ENCODE measurements around the gene ACSS1.

The ACSS1 gene

DNA sequence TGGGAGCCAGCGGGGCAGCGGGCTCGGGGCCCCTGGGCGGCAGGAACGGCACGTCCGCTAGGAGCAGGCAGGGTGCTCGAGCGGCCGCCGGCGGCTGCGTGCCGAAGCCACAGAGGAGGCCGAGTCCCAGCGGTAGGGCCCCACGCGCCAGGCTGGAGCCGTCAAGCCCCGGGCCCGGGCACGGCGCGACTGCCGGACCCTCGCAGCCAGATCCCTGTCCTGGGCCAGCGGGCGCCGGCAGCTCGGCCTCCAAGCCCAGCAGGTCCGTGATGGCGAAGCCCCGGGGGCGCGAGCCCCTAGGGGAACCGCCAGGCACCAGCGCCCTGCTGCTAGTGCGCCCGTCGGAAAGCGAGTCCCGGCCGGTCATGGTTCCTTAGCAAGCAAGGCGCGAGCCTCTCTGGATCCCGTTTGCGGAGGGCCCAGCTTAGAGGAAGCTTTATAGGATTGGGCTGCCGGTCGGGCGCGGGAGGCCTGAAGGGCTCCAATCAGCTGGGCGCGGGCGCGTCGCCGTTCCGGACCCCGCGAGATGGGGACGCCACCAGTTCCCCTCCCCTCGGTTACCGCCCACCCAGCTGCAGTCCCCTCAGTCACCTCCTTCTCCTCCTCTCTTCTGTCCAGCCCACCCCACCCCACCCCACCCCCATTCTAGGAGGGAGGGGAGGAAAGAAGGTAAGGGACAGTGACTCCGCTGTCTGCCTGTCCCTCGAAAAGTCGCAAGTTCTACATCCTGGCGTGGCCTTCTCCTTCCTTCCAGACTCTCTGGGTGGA, 24.0 kb upstream of the ACSS1 start, which contains the start of gene VSX1:
Gene VSX1, minus strand, starts transcription at position 412 of the 768 bp plus-strand sequence. Its CDS starts 45 bp downstream, at position 367.
- Histone ChIP-seq H3K27ac (no peak within 1 kb of the TSS), H3K4me3 (ENCODE audit: low read depth in 1 of 2, low read length in 1 of 2) (no peak within 1 kb of the TSS), H3K36me3 (no peaks in the 10 kb centered on the region), H3K27me3 (peaks cover 100% of the 10 kb centered on the region), H3K4me1 (ENCODE audit: control insufficient read depth in 1 of 2, insufficient read depth in 1 of 2, low read depth in 1 of 2, low read length in 1 of 2) (peaks cover 6 to 9% of the 10 kb centered on the region in 2 experiments), H3K9me3 (no peaks in the 10 kb centered on the region)
- TF ChIP-seq, protein P1, sequence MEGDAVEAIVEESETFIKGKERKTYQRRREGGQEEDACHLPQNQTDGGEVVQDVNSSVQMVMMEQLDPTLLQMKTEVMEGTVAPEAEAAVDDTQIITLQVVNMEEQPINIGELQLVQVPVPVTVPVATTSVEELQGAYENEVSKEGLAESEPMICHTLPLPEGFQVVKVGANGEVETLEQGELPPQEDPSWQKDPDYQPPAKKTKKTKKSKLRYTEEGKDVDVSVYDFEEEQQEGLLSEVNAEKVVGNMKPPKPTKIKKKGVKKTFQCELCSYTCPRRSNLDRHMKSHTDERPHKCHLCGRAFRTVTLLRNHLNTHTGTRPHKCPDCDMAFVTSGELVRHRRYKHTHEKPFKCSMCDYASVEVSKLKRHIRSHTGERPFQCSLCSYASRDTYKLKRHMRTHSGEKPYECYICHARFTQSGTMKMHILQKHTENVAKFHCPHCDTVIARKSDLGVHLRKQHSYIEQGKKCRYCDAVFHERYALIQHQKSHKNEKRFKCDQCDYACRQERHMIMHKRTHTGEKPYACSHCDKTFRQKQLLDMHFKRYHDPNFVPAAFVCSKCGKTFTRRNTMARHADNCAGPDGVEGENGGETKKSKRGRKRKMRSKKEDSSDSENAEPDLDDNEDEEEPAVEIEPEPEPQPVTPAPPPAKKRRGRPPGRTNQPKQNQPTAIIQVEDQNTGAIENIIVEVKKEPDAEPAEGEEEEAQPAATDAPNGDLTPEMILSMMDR (IDR thresholded peaks at IDR 0.05) = no peak

DNA sequence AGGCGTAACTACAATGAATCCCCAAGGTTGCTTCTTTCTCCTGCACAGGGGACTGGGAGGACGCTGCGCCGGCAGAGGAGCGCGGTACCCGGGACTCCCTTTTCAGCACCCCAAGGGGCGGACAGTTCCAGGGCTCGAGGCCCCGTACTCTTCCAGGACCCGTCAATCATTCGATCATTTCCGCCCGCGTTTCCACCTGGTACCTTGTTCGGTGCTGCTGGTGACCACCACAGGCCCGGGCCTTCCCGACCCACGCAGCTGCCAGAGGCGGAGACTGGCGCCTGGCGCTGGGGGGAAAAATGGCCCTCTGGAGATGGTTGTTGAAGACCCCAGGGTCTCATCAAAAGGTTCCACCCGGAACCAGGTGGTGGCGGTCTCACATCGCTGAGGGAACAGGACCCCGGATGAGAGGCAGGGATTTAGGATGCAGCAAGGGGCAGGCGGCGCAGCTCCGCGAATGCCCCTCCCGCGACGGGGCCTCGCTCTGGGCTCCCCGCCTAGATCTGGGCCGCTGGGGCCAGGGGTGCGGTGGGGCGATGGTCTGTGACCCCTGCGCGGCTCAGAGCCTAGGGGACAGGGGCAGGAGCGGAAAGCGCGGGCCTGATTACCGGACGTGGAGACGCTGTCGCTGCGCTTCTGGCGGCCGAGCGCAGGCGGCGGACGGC, 23.3 kb upstream of the ACSS1 start:
- Histone ChIP-seq H3K4me1 (ENCODE audit: control insufficient read depth in 1 of 2, insufficient read depth in 1 of 2, low read depth in 1 of 2, low read length in 1 of 2) (peaks cover 6 to 13% of the 10 kb centered on the region in 2 experiments), H3K9me3 (no peaks in the 10 kb centered on the region), H3K27ac (no peak overlapping the region), H3K27me3 (peaks cover 100% of the 10 kb centered on the region), H3K36me3 (no peaks in the 10 kb centered on the region), H3K4me3 (ENCODE audit: low read depth in 1 of 2, low read length in 1 of 2) (no peak overlapping the region)
- TF ChIP-seq, protein P1 (IDR thresholded peaks at IDR 0.05) = no peak

DNA sequence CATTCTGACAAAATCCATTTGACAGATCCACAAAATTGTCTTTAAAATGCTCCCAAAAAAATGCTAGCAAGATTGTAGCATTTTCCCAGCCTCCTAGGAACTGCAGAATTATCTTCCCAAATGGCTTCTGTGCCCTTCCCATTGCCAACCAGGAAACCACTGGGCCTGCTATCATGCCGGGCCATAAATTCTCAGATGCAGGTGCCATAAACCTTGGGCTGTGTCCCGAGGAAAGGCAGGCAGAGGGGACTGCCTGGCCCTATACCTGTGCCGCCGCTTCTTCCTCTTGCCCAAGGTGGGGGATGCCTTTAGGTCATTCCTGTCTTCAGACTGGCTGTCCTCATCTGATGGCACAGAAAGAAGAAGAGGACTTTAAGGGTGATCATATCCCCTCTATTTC, 21.2 kb upstream of the ACSS1 start:
- H3K4me3 ChIP-seq (ENCODE audit: low read depth in 1 of 2, low read length in 1 of 2) = no peak overlapping the region
- TF ChIP-seq, protein P1 (IDR thresholded peaks at IDR 0.05) = no peak
- peaks cover 6 to 13% of the 10 kb centered on the region in 2 experiments for H3K4me1 ChIP-seq (ENCODE audit: control insufficient read depth in 1 of 2, insufficient read depth in 1 of 2, low read depth in 1 of 2, low read length in 1 of 2)
- H3K27me3 ChIP-seq = peaks cover 100% of the 10 kb centered on the region
- no peaks in the 10 kb centered on the region for H3K36me3 ChIP-seq
- no peak overlapping the region for H3K27ac ChIP-seq
- no peaks in the 10 kb centered on the region for H3K9me3 ChIP-seq

DNA sequence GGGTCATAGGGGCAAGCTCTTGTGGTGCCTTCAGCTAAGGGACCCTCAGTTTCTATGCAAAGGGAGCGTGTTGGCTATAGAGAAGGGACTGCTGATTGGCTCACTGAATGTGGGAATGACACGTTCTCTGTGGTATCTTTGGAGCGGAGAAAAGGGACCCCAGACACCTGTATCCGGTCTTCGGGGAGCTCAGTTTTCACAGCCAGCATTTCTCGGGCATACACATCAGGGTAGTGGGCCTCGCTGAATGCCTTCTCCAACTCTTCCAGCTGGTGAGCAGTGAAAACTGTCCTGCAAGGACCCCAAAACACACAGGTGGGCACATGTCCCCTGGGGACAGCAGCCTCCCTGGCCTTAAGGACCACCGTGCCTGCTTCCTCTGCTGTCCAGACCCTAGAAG, 20.7 kb upstream of the ACSS1 start:
- Histone ChIP-seq H3K4me1 (ENCODE audit: control insufficient read depth in 1 of 2, insufficient read depth in 1 of 2, low read depth in 1 of 2, low read length in 1 of 2) (peaks cover 6 to 13% of the 10 kb centered on the region in 2 experiments), H3K9me3 (no peaks in the 10 kb centered on the region), H3K27ac (no peak overlapping the region), H3K27me3 (peaks cover 100% of the 10 kb centered on the region), H3K4me3 (ENCODE audit: low read depth in 1 of 2, low read length in 1 of 2) (no peak overlapping the region), H3K36me3 (no peaks in the 10 kb centered on the region)
- TF ChIP-seq, protein P1 (IDR thresholded peaks at IDR 0.05) = no peak

DNA sequence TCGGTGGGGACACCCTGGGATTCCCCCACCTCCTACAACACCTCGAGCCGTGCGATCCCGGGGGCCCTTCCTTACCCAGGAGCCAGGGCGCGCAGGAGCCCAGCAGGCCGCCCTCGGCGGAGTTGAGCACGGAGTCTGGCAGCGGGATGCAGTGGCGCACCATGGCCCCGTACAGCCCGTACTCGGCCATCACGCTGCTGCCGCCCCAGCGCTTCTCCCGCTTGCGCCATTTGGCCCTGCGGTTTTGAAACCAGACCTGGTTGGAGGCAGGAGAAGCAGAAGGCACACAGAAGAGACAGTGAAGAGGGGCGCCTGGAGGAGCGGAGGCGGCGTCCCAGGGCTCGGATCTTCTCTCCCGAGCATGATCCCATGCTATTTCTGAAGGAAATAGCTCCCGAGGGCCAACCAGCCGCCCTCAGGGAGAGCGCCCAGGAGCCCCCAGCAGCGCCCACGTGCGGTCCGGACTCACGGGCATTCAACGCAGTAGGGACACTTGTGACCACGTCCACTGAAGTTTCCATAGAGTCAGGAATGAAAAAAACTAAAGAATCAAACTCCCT, 19.8 kb upstream of the ACSS1 start:
- H3K36me3 ChIP-seq = no peaks in the 10 kb centered on the region
- H3K27me3 ChIP-seq = peaks cover 100% of the 10 kb centered on the region
- TF ChIP-seq, protein P1 (IDR thresholded peaks at IDR 0.05) = no peak
- H3K4me3 ChIP-seq (ENCODE audit: low read depth in 1 of 2, low read length in 1 of 2) = peak overlapping the region in 1 of 2 experiments; percentile 29
- no peak overlapping the region for H3K27ac ChIP-seq
- peaks cover 6 to 13% of the 10 kb centered on the region in 2 experiments for H3K4me1 ChIP-seq (ENCODE audit: control insufficient read depth in 1 of 2, insufficient read depth in 1 of 2, low read depth in 1 of 2, low read length in 1 of 2)
- no peaks in the 10 kb centered on the region for H3K9me3 ChIP-seq

Data from neutrophil (primary cell).